GM19438 (cell line): Measurements from ENCODE around the gene MEAF6.
"Not testable (repeated sequence)": the region's sequence is repeated elsewhere in the genome, so short reads cannot be mapped to it uniquely, and the experiment has no call there.

Source experiments
- ATAC-seq: cut with Tn5 transposase; IDR thresholded peaks from one replicate; pipeline ENCODE4 v1.9.1; 2021; ENCODE audit warnings: low read depth; ENCODE audit not compliant: unreplicated experiment

Gene MEAF6

DNA sequence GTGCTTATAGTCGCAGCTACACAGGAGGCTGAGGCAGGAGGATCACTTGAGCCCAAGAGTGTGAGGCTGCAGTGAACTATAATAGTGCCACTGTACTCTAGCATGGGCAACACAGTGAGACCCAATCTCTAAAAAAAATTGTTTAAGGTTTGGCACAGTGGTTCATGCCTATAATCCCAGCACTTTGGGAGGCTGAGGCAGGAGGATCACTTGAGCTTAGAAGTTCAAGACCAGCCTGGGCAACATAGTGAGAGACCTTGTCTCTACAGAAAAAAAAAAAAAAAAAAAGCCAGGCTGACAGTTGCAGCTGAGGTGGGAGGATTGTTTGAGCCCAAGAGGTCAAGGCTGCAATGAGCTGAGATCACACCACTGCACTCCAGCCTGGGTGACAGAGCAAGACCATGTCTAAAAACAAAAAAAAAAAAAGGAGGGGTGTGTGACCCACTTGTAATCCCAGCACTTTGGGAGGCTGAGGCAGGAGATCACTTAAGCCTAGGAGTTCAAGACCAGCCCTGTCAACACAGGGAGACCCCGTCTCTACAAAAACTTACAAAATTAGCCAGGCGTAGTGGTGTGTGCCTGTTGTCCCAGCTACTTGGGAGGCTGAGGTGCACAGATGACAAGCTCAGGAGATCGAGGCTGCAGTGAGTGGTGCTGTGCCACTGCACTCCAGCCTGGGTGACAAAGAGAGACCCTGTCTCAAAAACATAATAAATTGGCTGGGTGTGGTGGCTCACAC, 18.0 kb upstream of the MEAF6 start:
- not testable (repeated sequence) for ATAC-seq

DNA sequence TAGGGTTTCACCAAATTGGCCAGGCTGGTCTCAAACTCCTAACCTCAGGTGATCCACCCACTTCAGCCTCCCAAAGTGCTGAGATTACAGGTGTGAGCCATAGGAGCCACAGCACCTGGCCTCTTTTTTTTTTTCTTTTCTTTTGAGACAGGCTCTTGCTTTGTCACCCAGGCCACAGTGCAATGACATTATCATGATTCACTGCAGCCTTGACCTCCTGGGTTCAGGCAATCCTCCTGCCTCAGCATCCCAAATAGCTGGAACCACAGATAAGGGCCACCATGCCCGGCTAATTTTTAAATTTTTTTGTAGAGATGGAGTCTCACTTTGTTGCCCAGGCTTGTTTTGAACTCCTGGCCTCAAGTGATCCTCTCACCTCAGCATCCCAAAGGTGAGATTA, 15.3 kb upstream of the MEAF6 start:
- not testable (repeated sequence) for ATAC-seq

DNA sequence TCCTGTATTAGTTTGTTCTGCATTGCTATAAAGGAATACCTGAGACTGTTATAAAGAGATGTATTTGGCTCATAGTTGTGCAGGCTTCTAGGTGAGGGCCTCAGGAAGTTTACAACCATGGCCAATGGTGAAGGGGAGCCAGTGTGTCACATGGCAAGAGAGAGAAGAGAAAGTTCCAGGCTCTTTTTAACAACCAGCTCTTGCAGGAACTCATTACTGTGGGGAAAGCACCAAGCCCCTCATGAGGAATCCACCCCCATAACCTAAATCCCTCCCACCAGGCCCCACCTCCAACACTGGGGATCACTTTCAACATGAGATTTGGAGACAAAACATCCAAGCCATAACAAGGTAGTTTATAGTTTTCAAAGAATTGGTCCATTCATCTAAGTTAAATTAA, 5.0 kb upstream of the MEAF6 start:
- ATAC-seq = no peak

DNA sequence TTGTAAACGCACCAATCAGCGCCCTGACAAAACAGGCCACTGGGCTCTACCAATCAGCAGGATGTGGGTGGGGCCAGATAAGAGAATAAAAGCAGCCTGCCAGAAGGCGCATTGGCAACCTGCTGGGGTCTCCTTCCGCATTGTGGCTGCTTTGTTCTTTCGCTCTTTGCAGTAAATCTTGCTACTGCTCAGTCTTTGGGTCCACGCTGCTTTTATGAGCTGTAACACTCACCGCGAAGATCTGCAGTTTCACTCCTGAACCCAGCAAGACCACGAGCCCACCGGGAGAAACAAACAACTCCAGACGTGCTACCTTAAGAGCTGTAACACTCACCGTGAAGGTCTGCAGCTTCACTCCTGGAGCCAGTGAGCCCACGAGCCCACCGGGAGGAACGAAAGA, 4.4 kb upstream of the MEAF6 start:
- not testable (repeated sequence) for ATAC-seq

DNA sequence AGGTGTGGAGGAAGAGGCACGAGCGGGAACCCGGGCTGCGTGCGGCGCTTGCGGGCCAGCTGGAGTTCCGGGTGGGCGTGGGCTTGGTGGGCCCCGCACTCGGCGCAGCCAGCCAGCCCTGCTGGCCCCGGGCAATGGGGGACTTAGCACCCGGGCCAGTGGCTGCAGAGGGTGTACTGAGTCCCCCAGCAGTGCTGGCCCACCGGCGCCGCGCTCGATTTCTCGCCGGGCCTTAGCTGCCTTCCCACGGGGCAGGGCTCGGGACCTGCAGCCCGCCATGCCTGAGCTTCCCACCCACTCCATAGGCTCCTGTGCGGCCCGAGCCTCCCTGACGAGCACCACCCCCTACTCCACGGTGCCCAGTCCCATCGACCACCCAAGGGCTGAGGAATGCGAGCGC, 3.7 kb upstream of the MEAF6 start:
- ATAC-seq = not testable (repeated sequence)

DNA sequence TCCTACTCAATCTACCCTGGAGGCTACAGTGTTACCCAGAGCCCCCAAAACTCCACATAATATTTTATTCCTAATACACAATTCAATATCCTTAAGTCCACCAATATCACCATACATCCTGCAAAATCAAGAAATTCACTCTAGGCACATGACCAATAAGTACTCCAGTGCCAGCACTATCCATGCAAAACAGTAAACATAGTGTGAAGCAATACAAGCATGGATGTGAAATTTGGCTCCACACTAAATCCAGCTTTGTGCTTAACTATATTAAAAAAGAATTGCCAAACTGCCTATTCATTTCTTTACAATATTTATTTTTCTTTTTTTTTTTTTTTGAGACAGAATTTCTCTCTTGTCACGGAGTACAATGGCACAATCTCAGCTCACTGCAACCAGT, 3.0 kb upstream of the MEAF6 start:
- ATAC-seq = no peak

DNA sequence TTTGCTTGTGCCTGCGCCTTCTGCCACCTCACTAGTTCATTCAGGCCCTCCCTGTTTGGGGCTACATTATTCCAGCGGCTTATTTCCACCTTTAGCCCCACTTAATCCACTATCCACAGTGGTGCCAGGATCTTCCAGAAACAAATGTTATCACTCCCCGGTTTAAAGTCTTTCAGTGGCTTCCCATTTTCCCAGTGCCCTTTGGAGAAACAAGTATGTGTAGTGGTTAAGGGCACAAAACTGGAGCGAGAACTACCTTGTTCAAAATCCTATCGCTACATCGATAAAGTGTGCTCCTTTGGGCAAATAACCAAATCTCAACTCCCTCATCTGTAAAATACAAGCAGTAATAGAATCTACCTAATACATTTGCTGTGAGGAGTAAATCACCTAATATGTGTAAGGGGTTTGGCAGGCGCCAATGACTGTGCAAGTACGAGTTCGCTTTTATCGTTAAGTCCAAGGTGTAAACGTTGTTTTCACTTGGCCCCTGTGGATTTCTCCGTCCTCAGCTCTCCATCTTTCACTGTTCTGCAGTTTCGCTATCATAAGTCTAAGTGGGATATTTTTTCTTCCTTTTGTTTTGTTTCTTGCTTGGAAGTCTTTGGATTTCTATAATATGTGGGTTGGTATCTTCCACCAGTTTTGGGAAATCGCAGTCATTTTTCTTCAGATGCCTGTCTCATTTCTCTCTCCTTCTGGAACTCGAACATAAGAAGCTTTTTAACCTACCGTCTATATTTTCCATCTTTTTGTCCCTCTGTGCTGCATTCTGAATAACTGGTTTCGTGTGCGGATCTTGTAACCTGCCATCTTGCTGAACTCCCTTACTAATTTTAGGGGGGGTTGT, 844 bp upstream of the MEAF6 start:
- ATAC-seq = no peak

DNA sequence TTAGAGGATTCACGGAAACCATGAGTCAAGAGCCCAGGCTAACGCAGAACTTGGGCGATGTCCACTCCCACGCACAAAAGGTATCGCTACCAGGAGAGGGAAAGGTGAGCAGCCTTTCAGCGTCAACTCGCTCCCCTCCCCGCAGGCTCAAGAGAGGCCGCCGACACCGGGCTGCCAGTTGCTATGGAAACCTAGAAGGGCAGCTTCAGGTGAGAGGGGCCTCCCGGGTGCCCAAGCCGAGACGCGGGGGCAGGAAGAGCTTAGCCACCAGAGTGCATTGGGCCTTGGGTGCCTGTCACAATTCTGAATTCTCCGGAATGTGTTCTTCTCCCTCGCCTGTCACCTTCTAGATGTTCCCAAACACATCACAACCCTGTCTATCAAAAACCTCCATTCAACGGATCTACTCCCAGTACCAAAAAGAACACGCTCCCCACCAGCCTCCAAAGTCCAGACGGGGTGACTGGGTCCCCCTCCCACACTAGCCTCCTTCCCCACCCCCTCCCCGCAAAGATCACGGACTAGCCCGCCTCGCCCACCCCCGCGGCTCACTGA, 694 bp downstream of the MEAF6 start:
- ATAC-seq = no peak

DNA sequence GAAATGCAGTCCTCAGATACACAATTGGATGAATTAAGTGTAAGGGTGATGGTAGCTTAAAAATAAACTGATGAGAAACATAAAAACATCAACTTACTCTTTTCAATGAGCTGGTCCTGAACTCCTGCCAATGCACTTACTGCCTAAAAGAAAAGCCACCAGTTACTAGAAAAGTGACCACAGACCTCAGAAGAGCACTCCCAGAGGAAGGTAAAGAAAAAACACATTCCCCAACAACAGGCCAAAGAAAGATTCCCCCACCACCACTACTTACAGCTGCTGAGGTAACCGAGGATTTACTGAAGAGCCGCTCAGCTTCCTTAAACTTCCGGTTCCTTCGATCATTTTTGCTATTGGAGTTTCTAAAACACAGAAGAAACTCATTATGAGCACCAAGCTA, 5.4 kb downstream of the MEAF6 start:
- no peak for ATAC-seq

DNA sequence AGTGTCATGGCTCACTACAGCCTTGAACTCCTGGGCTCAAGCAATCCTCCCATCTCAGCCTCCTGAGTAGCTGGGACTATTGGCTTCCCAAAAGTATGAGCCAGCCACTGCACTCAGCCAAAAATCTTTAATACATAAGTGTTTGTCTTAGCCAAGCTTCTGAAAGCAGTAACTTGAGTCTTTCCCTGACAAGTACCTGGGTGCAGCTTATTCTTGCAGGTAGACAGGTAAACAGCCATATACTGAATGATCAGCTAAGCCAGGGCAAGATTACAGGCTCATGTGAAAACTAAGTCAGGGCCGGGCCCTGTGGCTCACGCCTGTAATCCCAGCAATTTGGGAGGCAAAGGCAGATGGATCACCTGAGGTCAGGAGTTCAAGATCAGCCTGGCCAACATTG, 7.8 kb downstream of the MEAF6 start:
- no peak for ATAC-seq

DNA sequence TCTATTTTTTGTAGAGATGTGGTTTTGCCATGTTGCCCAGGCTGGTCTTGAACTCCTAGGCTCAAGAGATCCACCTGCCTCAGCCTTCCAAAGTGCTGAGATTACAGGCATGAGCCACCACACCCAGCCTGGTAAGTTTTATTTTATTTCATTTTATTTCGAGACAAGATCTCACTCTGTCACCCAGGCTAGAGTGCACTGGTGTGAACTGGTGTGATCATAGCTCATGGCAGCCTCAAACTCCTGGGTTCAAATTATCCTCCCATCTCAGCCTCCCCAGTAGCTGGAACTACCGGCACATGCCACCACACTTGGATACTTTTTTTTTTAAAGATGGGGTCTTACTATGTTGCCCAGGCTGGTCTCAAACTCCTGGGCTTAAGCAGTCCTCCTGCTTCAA, 11.8 kb downstream of the MEAF6 start:
- ATAC-seq = not testable (repeated sequence)

DNA sequence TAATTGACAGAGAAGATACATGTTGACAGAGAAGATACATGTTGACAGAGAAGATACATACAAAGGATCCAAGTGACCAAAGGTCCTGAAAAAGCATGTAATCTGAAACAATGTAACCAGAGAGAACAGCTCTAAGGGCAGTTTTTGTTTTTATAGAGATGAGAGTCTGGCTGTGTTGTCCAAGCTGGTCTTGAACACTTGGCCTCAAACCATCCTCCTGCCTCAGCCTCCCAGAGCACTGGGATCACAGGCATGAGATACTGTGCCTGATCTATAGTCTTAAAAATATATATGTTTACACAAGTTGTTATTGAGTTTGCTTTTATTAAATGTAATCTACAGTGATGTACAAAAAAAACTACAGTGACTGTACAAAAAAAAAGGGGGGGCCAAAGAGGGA, 12.5 kb downstream of the MEAF6 start:
- no peak for ATAC-seq

DNA sequence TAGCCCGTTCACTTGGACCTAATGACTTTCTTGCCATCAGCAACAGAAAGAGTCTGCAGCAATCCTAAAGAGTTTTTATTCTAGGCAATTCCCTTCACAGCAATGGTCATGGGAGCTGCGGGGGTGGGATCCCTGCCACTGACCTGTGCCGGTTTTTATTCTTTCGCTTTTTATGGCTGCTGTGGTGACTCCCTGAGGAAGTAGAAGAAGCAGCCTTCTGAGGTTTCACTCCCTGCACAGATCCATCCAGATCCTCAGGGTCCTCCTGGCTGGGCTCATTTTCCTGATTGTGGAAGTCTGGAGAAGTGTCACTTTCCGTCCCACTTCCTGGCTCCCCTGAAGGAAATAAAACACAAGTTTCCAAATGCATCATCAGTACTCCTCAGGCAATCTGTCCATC, 12.9 kb downstream of the MEAF6 start:
- no peak for ATAC-seq

DNA sequence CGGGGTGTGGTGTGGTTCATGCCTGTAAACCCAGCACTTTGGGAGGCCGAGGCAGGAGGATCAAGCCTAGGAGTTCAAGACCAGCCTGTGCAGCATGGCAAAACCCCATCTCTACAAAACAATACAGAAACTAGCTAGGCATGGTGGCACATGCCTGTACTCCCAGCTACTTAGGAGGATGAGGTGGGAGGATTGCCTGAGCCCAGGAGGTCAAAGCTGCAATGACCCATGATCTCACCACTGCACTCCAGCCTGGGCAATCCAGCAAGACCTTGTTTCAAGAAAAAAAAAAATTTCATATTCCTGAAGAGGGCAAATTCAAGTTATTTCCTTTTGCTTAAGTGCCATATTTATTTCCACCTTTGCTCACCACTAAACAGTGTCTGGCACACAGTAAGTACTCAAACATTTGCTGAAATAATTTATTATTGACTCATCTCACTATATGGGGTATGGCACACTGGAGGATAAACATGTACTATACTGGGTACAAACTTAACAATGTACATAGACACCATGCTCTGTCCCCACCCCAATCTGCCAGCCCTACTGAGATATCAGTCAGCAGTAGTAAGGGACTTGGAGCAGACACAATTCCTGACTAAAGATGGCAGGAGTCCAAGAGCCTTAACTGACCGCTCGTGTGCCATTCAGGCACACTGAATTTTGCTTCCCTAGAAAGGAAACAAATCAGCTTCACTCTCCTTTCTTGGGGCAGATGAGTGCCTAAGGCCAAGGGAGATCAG, 15.5 kb downstream of the MEAF6 start:
- no peak for ATAC-seq

DNA sequence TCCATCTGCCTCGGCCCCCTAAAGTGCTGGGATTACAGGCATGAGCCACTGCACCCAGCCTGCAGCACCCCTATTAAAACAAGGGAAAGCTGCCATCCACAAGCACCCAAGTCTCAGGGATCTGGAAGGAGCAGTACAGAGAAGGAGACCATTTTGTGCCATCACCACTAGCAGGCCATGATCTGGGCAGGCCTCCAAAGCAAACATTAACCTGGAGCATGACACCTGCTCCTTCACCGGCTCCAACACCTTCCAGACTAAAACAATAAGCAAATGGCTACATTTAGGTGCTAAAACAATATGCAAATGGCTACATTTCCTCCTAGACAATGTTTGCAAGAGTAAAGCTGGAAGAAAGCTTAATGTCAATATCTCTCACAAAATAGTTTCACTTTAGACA, 16.7 kb downstream of the MEAF6 start:
- no peak for ATAC-seq

DNA sequence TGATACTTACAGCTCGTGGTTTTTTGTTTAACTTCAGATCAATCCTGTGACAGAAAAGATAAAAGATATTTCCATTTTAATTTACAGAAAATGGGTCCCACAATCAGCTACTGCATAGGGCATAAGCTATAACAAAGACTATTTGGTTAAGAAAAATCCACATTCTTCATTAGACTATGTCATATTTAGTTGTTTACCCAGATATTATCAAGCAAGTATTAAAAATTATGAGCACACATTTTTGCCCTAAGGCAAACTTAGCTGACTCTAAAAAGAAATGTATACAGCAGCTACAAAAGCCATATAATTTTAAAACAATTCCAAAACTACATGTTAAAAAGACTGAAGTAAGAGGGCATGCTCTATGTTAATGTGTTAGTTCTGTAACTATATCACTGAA, 18.7 kb downstream of the MEAF6 start:
- no peak for ATAC-seq

DNA sequence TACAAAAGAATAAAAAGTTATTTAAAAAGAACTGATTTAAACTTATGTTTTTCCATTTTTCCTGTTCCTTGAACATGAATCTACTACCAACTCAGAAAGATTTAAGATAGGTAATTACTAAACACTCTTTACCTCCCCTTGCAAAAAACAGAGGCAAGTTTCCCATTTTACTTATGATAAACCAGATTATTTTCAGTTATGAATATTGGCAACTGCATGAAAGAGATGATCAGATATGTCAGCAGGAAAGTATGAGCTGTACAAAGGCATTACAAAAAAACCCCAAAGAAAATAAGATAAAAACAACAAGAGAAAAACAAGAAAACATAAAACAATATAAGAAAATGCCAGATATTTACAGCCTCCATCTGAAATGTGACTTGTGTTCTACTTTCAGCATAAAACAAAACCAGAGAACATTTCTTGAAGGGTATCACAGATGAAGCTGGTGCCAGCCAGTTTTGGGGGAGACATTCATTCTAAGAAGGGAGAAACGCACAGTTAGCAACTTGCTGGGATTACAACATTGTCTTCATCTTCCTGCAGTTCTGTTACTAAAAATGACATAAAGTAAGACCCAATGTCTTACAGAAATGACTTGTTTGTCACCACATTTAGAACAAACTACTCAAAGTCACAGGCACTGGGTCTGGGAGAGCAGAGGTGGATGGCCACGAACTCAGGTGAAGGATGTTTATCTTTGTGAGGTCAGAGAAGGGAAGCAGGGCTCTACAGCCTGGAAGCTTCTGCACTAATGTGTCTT, 21.0 kb downstream of the MEAF6 start:
- ATAC-seq = no peak

DNA sequence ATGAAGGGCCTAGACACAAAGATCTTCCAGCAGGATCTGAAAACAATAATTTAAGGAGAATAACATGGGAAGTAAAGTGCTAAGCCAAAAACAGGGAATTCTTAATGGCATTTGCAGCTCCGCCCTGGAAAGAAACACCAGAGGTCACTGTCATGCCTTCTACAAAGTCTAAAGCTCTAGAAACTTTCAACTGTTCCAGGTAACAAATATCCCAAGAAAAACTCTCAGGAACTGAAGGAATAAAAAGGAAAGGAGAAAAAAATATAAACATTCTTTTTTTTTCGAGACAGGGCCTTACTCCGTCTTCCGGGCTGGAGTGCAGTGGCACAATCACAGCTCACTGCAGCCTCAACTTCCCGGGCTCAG, 27.0 kb downstream of the MEAF6 start:
- ATAC-seq = no peak

DNA sequence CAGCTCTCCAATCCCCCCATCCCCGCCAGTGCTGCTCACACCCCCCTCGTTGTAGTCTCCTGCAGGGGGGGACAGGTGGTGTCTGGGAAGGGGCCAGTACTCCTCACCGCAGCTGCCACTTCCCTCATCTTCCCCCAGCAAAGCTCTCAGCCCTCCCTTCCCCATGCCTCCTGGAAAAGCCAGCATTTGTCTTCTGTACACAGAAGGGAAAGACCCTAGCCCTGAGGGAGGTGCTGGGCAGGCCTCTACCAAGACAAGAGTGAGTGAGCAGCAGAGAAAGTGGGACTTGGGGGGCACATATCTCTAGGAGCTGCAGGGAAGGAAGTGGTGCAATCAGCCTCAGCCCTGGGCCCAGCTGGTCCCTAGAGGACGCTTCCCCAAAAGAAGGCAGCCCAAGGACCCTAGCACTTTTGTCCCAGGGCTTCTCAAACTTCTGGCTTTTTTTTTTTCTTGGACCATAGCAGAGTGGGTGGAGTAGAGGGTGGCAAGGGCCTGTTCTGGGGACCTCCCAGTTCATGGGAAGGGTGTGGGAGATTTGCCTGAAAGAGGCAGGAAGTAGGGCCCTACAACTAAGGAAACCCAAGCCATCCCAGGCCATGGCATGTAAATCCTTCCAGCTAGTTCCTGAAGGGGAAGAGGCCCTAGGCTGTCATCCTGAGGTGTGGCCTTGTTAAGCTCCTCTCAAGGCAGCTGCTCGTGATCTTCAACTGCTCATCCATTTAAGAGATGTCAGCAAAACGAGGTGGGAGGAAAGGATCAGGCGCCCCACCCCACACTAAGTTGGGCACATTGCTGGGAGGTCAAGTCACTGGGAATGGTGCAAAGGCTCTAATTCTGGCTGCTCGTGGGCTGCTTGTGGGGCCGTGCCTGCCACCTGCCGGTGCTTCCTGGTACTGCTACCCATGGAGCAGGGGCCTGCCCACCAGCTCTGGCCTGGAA, 27.6 kb downstream of the MEAF6 start:
- ATAC-seq = no peak
